Measurements from ENCODE around the gene ACKR2.

DNA sequence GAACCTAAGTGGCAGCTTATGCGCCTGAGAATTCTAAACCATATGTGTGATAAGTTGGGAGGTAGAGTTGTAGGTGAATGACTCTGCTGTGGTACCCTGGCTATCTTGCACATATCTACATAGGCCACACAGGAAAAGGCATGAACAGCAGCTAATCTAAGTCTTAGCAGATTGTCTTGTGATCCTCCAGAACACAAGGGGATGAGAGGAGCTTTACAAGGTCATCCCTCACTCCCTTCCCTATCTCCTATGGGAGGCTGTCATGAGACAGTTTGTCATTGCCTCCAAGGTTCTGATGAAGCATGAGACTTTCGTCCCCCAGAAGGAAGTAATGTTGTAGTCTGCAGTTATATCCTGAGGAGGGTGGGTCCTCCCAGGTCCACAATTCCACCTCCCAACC is 93.0 kb downstream of the ACKR2 start:
- TF ChIP-seq POLR2A (IDR thresholded peaks at IDR 0.05; ENCODE audit: low read length) (no peak), GATA1 (IDR thresholded peaks at IDR 0.05; ENCODE audit: low read depth, low read length) (no peak)

All from erythroblast (primary cell).